Keratinocyte (primary cell): ENCODE results near the gene CUX1. TPM values are rescaled to one million over a fixed set of nuclear protein-coding genes. Genes with fewer than 3 reads are reported as not detected.
A peak's percentile ranks its signal among the peaks of the same experiment; 100 is the strongest.

Experiments
- DNase-seq: peaks from one replicate; pipeline ENCODE4 v3.0.0-alpha.2; 2011; ENCODE audit warnings: low read depth, missing footprints, low spot score
- FAIRE-seq: peaks from 2 replicates; lab custom pipeline; 2011; peaks lifted over from hg19 to GRCh38; lab: Jason Lieb, UNC
- H2AFZ ChIP-seq: 2 replicates; pipeline ENCODE4 v1.6.0; 2012; ENCODE audit warnings: low read length, control low read depth, inconsistent platforms; ENCODE audit not compliant: control insufficient read depth
- H3K27ac ChIP-seq: 2 replicates; pipeline ENCODE4 v1.5.1; 2011; ENCODE audit warnings: low read length; ENCODE audit not compliant: control insufficient read depth, insufficient read depth
- H3K27me3 ChIP-seq: 3 replicates; pipeline ENCODE4 v1.6.0; 2011; ENCODE audit warnings: low read length; ENCODE audit not compliant: control insufficient read depth, insufficient read depth; ENCODE audit errors: extremely low read depth
- H3K36me3 ChIP-seq, 2 experiments: 2 replicates in 1 of 2; 3 replicates in 1 of 2; pipeline ENCODE4 v1.5.1; 2011; ENCODE audit warnings: low read length in 2 of 2, mild to moderate bottlenecking in 1 of 2; ENCODE audit not compliant: control insufficient read depth in 2 of 2, insufficient read depth in 2 of 2; ENCODE audit errors: extremely low read depth in 1 of 2
- H3K4me1 ChIP-seq: 3 replicates; pipeline ENCODE4 v1.5.1; 2011; ENCODE audit warnings: low read length; ENCODE audit not compliant: control insufficient read depth, insufficient read depth; ENCODE audit errors: extremely low read depth
- H3K4me2 ChIP-seq: 3 replicates; pipeline ENCODE4 v1.6.0; 2011; ENCODE audit warnings: low read depth, low read length; ENCODE audit not compliant: control insufficient read depth, insufficient read depth; ENCODE audit errors: extremely low read depth
- H3K4me3 ChIP-seq, 3 experiments: fragments of 200-600 bp in 1 of 3; sonication (generic) in 1 of 3; 2 replicates in 2 of 3; 3 replicates in 1 of 3; pipeline ENCODE4 v1.5.1; 2011 to 2016; ENCODE audit warnings: low read length in 3 of 3, mild to moderate bottlenecking in 3 of 3, control low read depth in 2 of 3, inconsistent platforms in 1 of 3, low read depth in 1 of 3, mixed read lengths in 1 of 3, mixed run types in 1 of 3, moderate library complexity in 1 of 3; ENCODE audit not compliant: control insufficient read depth in 2 of 3, insufficient read depth in 2 of 3; ENCODE audit errors: extremely low read depth in 1 of 3
- H3K79me2 ChIP-seq: 2 replicates; pipeline ENCODE4 v1.6.0; 2012; ENCODE audit warnings: low read length; ENCODE audit not compliant: control insufficient read depth, insufficient read depth
- H3K9ac ChIP-seq: 3 replicates; pipeline ENCODE4 v1.6.0; 2011; ENCODE audit warnings: low read length; ENCODE audit not compliant: control insufficient read depth, insufficient read depth; ENCODE audit errors: extremely low read depth
- H3K9me1 ChIP-seq: 3 replicates; pipeline ENCODE4 v1.6.0; 2011; ENCODE audit warnings: low read length; ENCODE audit not compliant: control insufficient read depth, insufficient read depth; ENCODE audit errors: extremely low read depth
- H3K9me3 ChIP-seq: 2 replicates; pipeline ENCODE4 v1.5.1; 2012; ENCODE audit warnings: low read depth, low read length; ENCODE audit not compliant: control insufficient read depth
- H4K20me1 ChIP-seq: 3 replicates; pipeline ENCODE4 v1.6.0; 2011; ENCODE audit warnings: low read length; ENCODE audit not compliant: control insufficient read depth, insufficient read depth; ENCODE audit errors: extremely low read depth
- CTCF ChIP-seq, 3 experiments: IDR thresholded peaks in 1 of 3; conservative IDR thresholded peaks in 1 of 3; optimal IDR thresholded peaks in 1 of 3; 2 replicates in 2 of 3; 3 replicates in 1 of 3; pipeline versions ENCODE3 to v1.5.1; 2011; ENCODE audit warnings: low read length in 3 of 3, mild to moderate bottlenecking in 3 of 3, moderate library complexity in 2 of 3, control low read depth in 1 of 3, inconsistent platforms in 1 of 3; ENCODE audit not compliant: insufficient read depth in 2 of 3; ENCODE audit errors: extremely low read depth in 1 of 3
- EZH2 ChIP-seq: IDR thresholded peaks from one replicate; pipeline ENCODE4 v1.6.1; 2012; ENCODE audit warnings: inconsistent platforms, mild to moderate bottlenecking, low read length, moderate library complexity
- dilution Hi-C: fragments of 300-500 bp; cut with MboI; formaldehyde crosslinking; loops from one replicate; pipeline ENCODE4 v1.7.0; 2020; ENCODE audit warnings: low sequenced_read_pairs; ENCODE audit not compliant: extremely low pct_ligation_motif_present
- polyA plus RNA-seq, 5 experiments: library from polyadenylated mRNA; depleted of rRNA in 3 of 5; stranded (reverse) in 3 of 5; stranded (forward) in 1 of 5; unstranded in 1 of 5; fragments of >200 nt; gene quantifications; 1 replicate in 1 of 5; 2 replicates in 3 of 5; 3 replicates in 1 of 5; pipeline versions ENCODE4 v1.2.1 to v1.2.3, GENCODE V29; 2011 to 2012; ENCODE audit warnings: missing spikeins in 2 of 5, low read depth in 1 of 5, low replicate concordance in 1 of 5

CUX1 gene
- polyA plus RNA-seq, 1 donor (not counting 4 experiments of a cell fraction or from before 2014, with no cell fraction given) = 18.3 TPM

DNA sequence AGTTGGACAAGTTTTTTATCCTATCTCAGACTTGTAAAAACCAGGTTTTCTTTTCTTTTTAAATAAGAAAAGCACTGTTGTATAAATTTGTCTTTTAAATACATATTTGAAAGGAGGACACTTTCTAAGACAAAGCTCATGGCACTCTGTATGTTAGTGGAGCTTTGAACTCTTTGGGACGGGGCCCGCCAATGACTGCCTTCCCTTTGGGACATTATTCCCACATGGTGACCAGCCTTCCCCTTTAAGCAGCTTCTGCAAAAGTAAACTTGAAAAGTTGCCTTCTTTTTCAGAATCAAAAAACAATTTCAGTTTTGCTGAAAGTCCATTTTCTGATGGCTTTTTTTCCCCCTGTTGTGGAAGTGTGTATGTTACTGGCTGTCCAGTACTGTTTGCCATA, 1.8 kb downstream of the CUX1 start:
- H3K4me1 ChIP-seq = peaks cover 23% of the 10 kb centered on the region
- no peaks in the 10 kb centered on the region for H3K9me1 ChIP-seq
- no peak overlapping the region for H3K27ac ChIP-seq
- no peak overlapping the region for H3K4me3 ChIP-seq
- H3K9me3 ChIP-seq = no peaks in the 10 kb centered on the region
- no peaks in the 10 kb centered on the region for H3K36me3 ChIP-seq
- no peak for DNase-seq
- H2AFZ ChIP-seq = no peak overlapping the region
- dilution Hi-C loops = no loop called here
- no peak for FAIRE-seq
- TF ChIP-seq CTCF (optimal IDR thresholded peaks at IDR 0.05 in 1 of 3, IDR thresholded peaks at IDR 0.05 in 1 of 3, conservative IDR thresholded peaks at IDR 0.05 in 1 of 3; ENCODE audit: extremely low read depth in 1 of 3, insufficient read depth in 2 of 3, low read length in 3 of 3) (no peak), EZH2 (no peak)
- peaks cover 35% of the 10 kb centered on the region for H3K79me2 ChIP-seq
- no peak overlapping the region for H3K9ac ChIP-seq
- no peaks in the 10 kb centered on the region for H3K27me3 ChIP-seq
- no peak overlapping the region for H3K4me2 ChIP-seq
- no peaks in the 10 kb centered on the region for H4K20me1 ChIP-seq

DNA sequence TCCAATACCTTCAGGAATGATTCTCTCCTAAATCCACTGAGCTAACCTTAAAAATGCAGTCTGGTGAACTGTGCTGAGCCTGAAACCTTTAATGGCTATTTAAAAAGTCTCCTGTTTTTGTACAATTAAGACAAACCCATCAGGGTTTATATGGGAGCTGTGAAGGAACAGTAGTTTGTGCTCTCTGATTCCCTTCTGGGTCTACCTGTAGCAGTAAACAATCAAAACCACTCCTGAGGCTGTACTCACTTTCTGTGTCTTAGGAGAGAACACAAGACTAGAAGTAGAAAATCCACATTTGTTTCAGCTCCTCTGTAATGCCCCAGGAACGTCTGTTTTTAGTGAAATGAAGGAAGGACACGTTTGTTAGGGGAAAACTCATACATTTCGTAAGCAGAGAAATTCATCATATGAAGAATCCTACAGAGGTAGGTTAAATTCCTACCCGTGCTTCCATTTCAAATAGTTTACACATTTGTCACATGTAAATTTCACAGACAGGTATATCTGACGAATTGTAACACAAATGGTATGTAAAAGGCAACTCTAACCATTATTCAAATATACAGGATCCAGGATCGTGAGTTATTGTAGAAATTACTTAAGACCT, 2.6 kb downstream of the CUX1 start:
- H3K4me2 ChIP-seq = peak overlapping the region; percentile 11

More for the DNA sequence above, 2.6 kb downstream of the CUX1 start:
- no peaks in the 10 kb centered on the region for H3K9me1 ChIP-seq
- no peaks in the 10 kb centered on the region for H3K27me3 ChIP-seq
- no peak overlapping the region for H3K4me3 ChIP-seq
- dilution Hi-C loops = no loop called here
- no peak overlapping the region for H2AFZ ChIP-seq
- FAIRE-seq = peak; percentile 20
- no peaks in the 10 kb centered on the region for H4K20me1 ChIP-seq
- TF ChIP-seq EZH2 (no peak), CTCF (optimal IDR thresholded peaks at IDR 0.05 in 1 of 3, IDR thresholded peaks at IDR 0.05 in 1 of 3, conservative IDR thresholded peaks at IDR 0.05 in 1 of 3; ENCODE audit: extremely low read depth in 1 of 3, insufficient read depth in 2 of 3, low read length in 3 of 3) (no peak)
- DNase-seq = no peak
- peaks cover 15% of the 10 kb centered on the region for H3K4me1 ChIP-seq
- no peak overlapping the region for H3K27ac ChIP-seq
- no peak overlapping the region for H3K9ac ChIP-seq
- peaks cover 41% of the 10 kb centered on the region for H3K79me2 ChIP-seq
- no peaks in the 10 kb centered on the region for H3K36me3 ChIP-seq
- no peaks in the 10 kb centered on the region for H3K9me3 ChIP-seq
